IMR-90 (cell line): ENCODE measurements around the gene NKAPL. TPM values are rescaled to one million over a fixed set of nuclear protein-coding genes. Genes with fewer than 3 reads are reported as not detected.

ENCODE experiments used
- ATAC-seq: fragments of 200-7000 bp; cut with Tn5 transposase; 2 replicates; pipeline ENCODE4 v1.9.1; 2020; ENCODE audit warnings: low read depth, mild to moderate bottlenecking, moderate library complexity
- BruUV-seq: library from RNA; stranded (reverse); fragments of 400-500 nt; replicated peaks from 2 replicates; lab custom pipeline; 2021; lab: Mats Ljungman, UMichigan
- CTCF ChIA-PET: fragments of 300-600 bp; formaldehyde crosslinking; extraction: SDS; loops from one replicate; lab custom pipeline; 2021; ENCODE audit warnings: antibody characterized with exemption; lab: Yijun Ruan, JAX
- POLR2A ChIA-PET: fragments of 300-600 bp; sonication (Branson Sonifier 250); formaldehyde crosslinking; loops from one replicate; lab custom pipeline; 2022; ENCODE audit warnings: antibody characterized with exemption; ENCODE audit not compliant: unreplicated experiment; lab: Charles Lee
- DNase-seq: peaks from one replicate; pipeline ENCODE4 v3.0.0; 2013
- H2AFZ ChIP-seq: replicated peaks from 2 replicates; pipeline ENCODE3; 2013; ENCODE audit warnings: low read length, mild to moderate bottlenecking; ENCODE audit not compliant: poor library complexity
- H2AK5ac ChIP-seq: 2 replicates; pipeline ENCODE4 v1.6.1; 2013; ENCODE audit warnings: low read depth, low read length, inconsistent platforms
- H2AK9ac ChIP-seq: replicated peaks from 2 replicates; pipeline ENCODE3; 2013; ENCODE audit warnings: mild to moderate bottlenecking, low read depth, low read length, moderate library complexity; ENCODE audit not compliant: poor library complexity
- H2BK120ac ChIP-seq: 2 replicates; pipeline ENCODE4 v1.6.1; 2013; ENCODE audit warnings: low read depth, low read length, inconsistent platforms
- H2BK15ac ChIP-seq: 3 replicates; pipeline ENCODE4 v1.6.1; 2013; ENCODE audit warnings: low read depth, low read length, inconsistent platforms
- H2BK20ac ChIP-seq: 2 replicates; pipeline ENCODE4 v1.6.1; 2013; ENCODE audit warnings: low read depth, mild to moderate bottlenecking, inconsistent platforms, low read length, moderate library complexity
- H2BK5ac ChIP-seq: 2 replicates; pipeline ENCODE4 v1.6.1; 2013; ENCODE audit warnings: mild to moderate bottlenecking, low read depth, low read length, inconsistent platforms; ENCODE audit not compliant: poor library complexity, severe bottlenecking
- H3K14ac ChIP-seq: replicated peaks from 2 replicates; pipeline ENCODE4 v1.6.1; 2013; ENCODE audit warnings: low read depth, low read length, inconsistent platforms
- H3K18ac ChIP-seq: 2 replicates; pipeline ENCODE4 v1.6.1; 2013; ENCODE audit warnings: low read depth, low read length, control low read depth
- H3K23ac ChIP-seq: 2 replicates; pipeline ENCODE4 v1.6.1; 2013; ENCODE audit warnings: low read depth, low read length, inconsistent platforms
- H3K27ac ChIP-seq: 2 replicates; pipeline ENCODE4 v1.5.1; 2013; ENCODE audit warnings: mild to moderate bottlenecking, control low read depth, low read length; ENCODE audit not compliant: insufficient read depth
- H3K27me3 ChIP-seq: 2 replicates; pipeline ENCODE4 v1.6.1; 2013; ENCODE audit warnings: low read length; ENCODE audit not compliant: control insufficient read depth, insufficient read depth
- H3K36me3 ChIP-seq: 2 replicates; pipeline ENCODE4 v1.6.1; 2013; ENCODE audit warnings: low read length, mixed read lengths; ENCODE audit not compliant: control insufficient read depth, insufficient read depth
- H3K4ac ChIP-seq: 2 replicates; pipeline ENCODE4 v1.6.1; 2013; ENCODE audit warnings: low read depth, low read length, inconsistent platforms
- H3K4me1 ChIP-seq: 2 replicates; pipeline ENCODE4 v1.6.1; 2013; ENCODE audit warnings: low read length, mixed read lengths; ENCODE audit not compliant: control insufficient read depth, insufficient read depth
- H3K4me2 ChIP-seq: 2 replicates; pipeline ENCODE4 v1.6.1; 2013; ENCODE audit warnings: low read depth, mild to moderate bottlenecking, control low read depth, low read length, moderate library complexity
- H3K4me3 ChIP-seq: 2 replicates; pipeline ENCODE4 v1.5.1; 2013; ENCODE audit warnings: low read depth, mild to moderate bottlenecking, control low read depth, low read length, moderate library complexity; ENCODE audit not compliant: insufficient read depth
- H3K56ac ChIP-seq: 2 replicates; pipeline ENCODE4 v1.6.1; 2013; ENCODE audit warnings: low read length, inconsistent platforms; ENCODE audit not compliant: insufficient read depth; ENCODE audit errors: extremely low read depth
- H3K79me1 ChIP-seq, 2 experiments: 2 replicates each; pipeline ENCODE4 v1.6.1; 2013; ENCODE audit warnings: low read length in 2 of 2, inconsistent platforms in 1 of 2, low read depth in 1 of 2
- H3K9ac ChIP-seq: 2 replicates; pipeline ENCODE4 v1.6.1; 2013; ENCODE audit warnings: low read depth, low read length, control low read depth
- H3K9me1 ChIP-seq: 2 replicates; pipeline ENCODE4 v1.6.1; 2013; ENCODE audit warnings: low read length, inconsistent platforms; ENCODE audit not compliant: insufficient read depth
- H3K9me3 ChIP-seq: 2 replicates; pipeline ENCODE4 v1.6.1; 2013; ENCODE audit warnings: low read length; ENCODE audit not compliant: control insufficient read depth, insufficient read depth
- H4K20me1 ChIP-seq: 2 replicates; pipeline ENCODE4 v1.6.1; 2013; ENCODE audit warnings: low read length, inconsistent platforms; ENCODE audit not compliant: insufficient read depth
- H4K5ac ChIP-seq: 2 replicates; pipeline ENCODE4 v1.6.1; 2013; ENCODE audit warnings: mild to moderate bottlenecking, low read depth, low read length, control low read depth
- H4K8ac ChIP-seq, 2 experiments: 2 replicates each; pipeline ENCODE4 v1.6.1; 2013; ENCODE audit warnings: low read depth in 2 of 2, low read length in 2 of 2, control low read depth in 1 of 2, inconsistent platforms in 1 of 2
- H4K91ac ChIP-seq: 2 replicates; pipeline ENCODE4 v1.6.1; 2013; ENCODE audit warnings: low read depth, low read length, inconsistent platforms; ENCODE audit not compliant: insufficient read depth
- CEBPB ChIP-seq: IDR thresholded peaks from 2 replicates; pipeline ENCODE4 v1.6.1; 2012; ENCODE audit warnings: low read depth, low read length, improper control_type of control experiment
- CHD1 ChIP-seq: IDR thresholded peaks from 2 replicates; pipeline ENCODE4 v1.6.1; 2012; ENCODE audit warnings: low read depth, low read length, improper control_type of control experiment
- ELK1 ChIP-seq: fragments of 150-350 bp; IDR thresholded peaks from 2 replicates; pipeline ENCODE4 v1.6.1; 2016; ENCODE audit warnings: low read depth, mild to moderate bottlenecking, low read length, moderate library complexity, borderline replicate concordance
- FOS ChIP-seq: fragments of 150-350 bp; IDR thresholded peaks from 2 replicates; pipeline ENCODE4 v1.6.1; 2016; ENCODE audit warnings: low read depth, low read length
- MAZ ChIP-seq: IDR thresholded peaks from 2 replicates; pipeline ENCODE4 v1.6.1; 2012; ENCODE audit warnings: low read depth, mild to moderate bottlenecking, low read length, improper control_type of control experiment, moderate library complexity, borderline replicate concordance
- NFE2L2 ChIP-seq: fragments of 150-350 bp; IDR thresholded peaks from 2 replicates; pipeline ENCODE4 v1.6.1; 2016; ENCODE audit warnings: low read depth, mild to moderate bottlenecking, low read length
- RAD21 ChIP-seq: IDR thresholded peaks from 2 replicates; pipeline ENCODE4 v1.6.1; 2012; ENCODE audit warnings: low read length, improper control_type of control experiment
- RCOR1 ChIP-seq: IDR thresholded peaks from 2 replicates; pipeline ENCODE4 v1.6.1; 2012; ENCODE audit warnings: mild to moderate bottlenecking, low read length, improper control_type of control experiment; ENCODE audit not compliant: insufficient replicate concordance
- RFX5 ChIP-seq: IDR thresholded peaks from 2 replicates; pipeline ENCODE4 v1.8.0; 2012; ENCODE audit warnings: low read depth, mild to moderate bottlenecking, low read length, moderate library complexity
- WGBS, 2 experiments: methylation state at CpG; one replicate each; pipeline versions ENCODE4 v1.1.5 to v1.1.7; 2013; ENCODE audit warnings: missing lambda C conversion rate in 2 of 2; ENCODE audit not compliant: insufficient read length in 1 of 2; ENCODE audit errors: extremely low coverage in 2 of 2; 5-methylcytosine and 5-hydroxymethylcytosine counted together
- dilution Hi-C: fragments of 300-500 bp; cut with HindIII; formaldehyde crosslinking; loops from one replicate; pipeline ENCODE4 v1.14.3; 2018; ENCODE audit warnings: low sequenced_read_pairs; ENCODE audit not compliant: unreplicated experiment
- in situ Hi-C: fragments of 300-500 bp; cut with MboI; formaldehyde crosslinking; loops from 3 replicates; pipeline ENCODE4 v1.14.3; 2019; ENCODE audit warnings: low sequenced_read_pairs, inconsistent platforms, mixed read lengths
- intact Hi-C: fragments of 100-400 bp; cut with micrococcal nuclease; formaldehyde crosslinking; loops from 2 replicates; pipeline ENCODE4 v1.10.0; 2022
- polyA plus RNA-seq, 3 experiments: library from polyadenylated mRNA; depleted of rRNA; stranded (reverse); fragments of >200 nt; gene quantifications; 2 replicates each; pipeline ENCODE4 v1.2.3, GENCODE V29; 2012; ENCODE audit warnings: low replicate concordance in 1 of 3
- total RNA-seq: library from RNA; depleted of rRNA; stranded (reverse); fragments of >200 nt; gene quantifications from 2 replicates; pipeline ENCODE4 v1.2.3, GENCODE V29; 2012

NKAPL gene
- total and polyA plus RNA-seq, 2 of the 4 experiments (the other 2 are of a cell fraction) = 0.51 to 0.54 TPM

DNA sequence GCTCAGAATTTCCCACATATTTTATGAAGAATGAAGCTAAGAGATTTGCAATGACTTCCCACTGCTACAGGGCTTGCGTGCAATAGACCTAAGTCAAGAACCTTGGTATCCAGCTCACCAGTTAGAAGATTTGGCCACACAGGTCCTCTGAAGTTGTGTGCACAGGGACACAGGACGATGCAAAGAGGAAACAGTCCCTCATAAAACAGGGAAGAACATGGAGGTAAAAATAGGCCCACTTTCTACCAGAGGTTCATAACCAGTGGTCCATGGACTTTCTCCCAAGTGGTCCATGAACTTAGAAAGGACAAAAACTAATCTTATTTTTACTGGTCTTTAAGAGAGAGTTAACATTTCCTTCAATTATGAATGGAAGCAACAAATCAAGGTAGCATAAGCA lies 8.3 kb upstream of the NKAPL start:
- no peak overlapping the region for H4K91ac ChIP-seq
- H3K9me1 ChIP-seq = 0 out of 2 replicates have a peak, but pooled peaks cover 3% of the 10 kb centered on the region
- H3K9ac ChIP-seq = no peak overlapping the region
- 0 out of 2 replicates have a peak overlapping the region, but pooled peaks have one; percentile 17 for H3K4me3 ChIP-seq
- intact Hi-C loops (loop anchor here (5.0 kb wide), 1 partner anchor 107 kb away; no protein-coding TSS in a partner anchor), in situ Hi-C loops (no loop called here), dilution Hi-C loops (no loop called here)
- H2BK5ac ChIP-seq = no peak overlapping the region
- BruUV-seq = no TSS peak
- no peak overlapping the region for H3K18ac ChIP-seq
- no peak overlapping the region for H4K8ac ChIP-seq
- ChIA-PET POLR2A (no interaction called here), CTCF (no interaction called here)
- WGBS, 2 experiments = no CpG with 5 or more reads among the region's 2 CpGs
- no peak overlapping the region for H2AK5ac ChIP-seq
- H3K4me1 ChIP-seq = peaks cover 7% of the 10 kb centered on the region
- H3K36me3 ChIP-seq = peaks cover 17% of the 10 kb centered on the region
- no peak overlapping the region for H3K56ac ChIP-seq
- no peak overlapping the region for H4K5ac ChIP-seq
- no peak overlapping the region for H2BK120ac ChIP-seq
- no peak overlapping the region for H3K14ac ChIP-seq
- H3K23ac ChIP-seq = no peak overlapping the region
- TF ChIP-seq CEBPB = no peak
- no peak for TF ChIP-seq RFX5
- no peak for TF ChIP-seq RCOR1
- no peak for TF ChIP-seq MAZ
- TF ChIP-seq ELK1 = no peak
- TF ChIP-seq NFE2L2 = no peak
- no peak for TF ChIP-seq FOS
- no peak for TF ChIP-seq CHD1
- TF ChIP-seq RAD21 = no peak
- DNase-seq (no peak), ATAC-seq (no peak)
- no peak overlapping the region for H3K4ac ChIP-seq
- H3K79me1 ChIP-seq = peaks cover 7 to 24% of the 10 kb centered on the region in 2 experiments
- H2BK20ac ChIP-seq = no peak overlapping the region
- H3K4me2 ChIP-seq = peak overlapping the region; percentile 81
- H3K9me3 ChIP-seq = no peaks in the 10 kb centered on the region
- H4K20me1 ChIP-seq = no peaks in the 10 kb centered on the region
- no peak overlapping the region for H3K27ac ChIP-seq
- H3K27me3 ChIP-seq = no peaks in the 10 kb centered on the region
- H2BK15ac ChIP-seq = no peak overlapping the region
- H2AK9ac ChIP-seq = no peak overlapping the region
- H2AFZ ChIP-seq = no peak overlapping the region
